Panc1 (cell line): ENCODE measurements around the gene MEX3A. TPM values are rescaled to one million over a fixed set of nuclear protein-coding genes. Genes with fewer than 3 reads are reported as not detected.
A peak's percentile ranks its signal among the peaks of the same experiment; 100 is the strongest.

Source experiments
- ATAC-seq: fragments of 200-7000 bp; cut with Tn5 transposase; 2 replicates; pipeline ENCODE4 v1.9.1; 2020; ENCODE audit warnings: mild to moderate bottlenecking, moderate library complexity
- BruUV-seq: library from RNA; stranded (reverse); fragments of 400-500 nt; replicated peaks from 2 replicates; lab custom pipeline; 2021; lab: Mats Ljungman, UMichigan
- CTCF ChIA-PET: fragments of 300-600 bp; sonication (Branson Sonifier 250); formaldehyde crosslinking; loops from one replicate; lab custom pipeline; 2022; ENCODE audit warnings: antibody characterized with exemption; lab: Charles Lee
- POLR2A ChIA-PET: fragments of 300-600 bp; sonication (Branson Sonifier 250); formaldehyde crosslinking; loops from one replicate; lab custom pipeline; 2022; ENCODE audit warnings: antibody characterized with exemption; lab: Charles Lee
- DNase-seq: peaks from one replicate; pipeline ENCODE4 v3.0.0-alpha.2; 2010; ENCODE audit warnings: low read depth, low spot score
- H3K27ac ChIP-seq: 2 replicates; pipeline ENCODE4 v1.5.1; 2011; ENCODE audit warnings: mild to moderate bottlenecking, low read length, inconsistent platforms
- H3K27me3 ChIP-seq: fragments of 200-500 bp; sonication (Bioruptor generic); 2 replicates; pipeline ENCODE4 v1.6.0; 2014; ENCODE audit warnings: low read length, inconsistent platforms; ENCODE audit not compliant: control insufficient read depth, insufficient read depth
- H3K36me3 ChIP-seq: fragments of 200-500 bp; sonication (Bioruptor generic); 2 replicates; pipeline ENCODE4 v1.5.1; 2014; ENCODE audit warnings: inconsistent platforms, mild to moderate bottlenecking, low read length, moderate library complexity; ENCODE audit not compliant: control insufficient read depth, insufficient read depth
- H3K4me1 ChIP-seq: 2 replicates; pipeline ENCODE4 v1.5.1; 2011; ENCODE audit warnings: inconsistent platforms, mild to moderate bottlenecking, low read length, moderate library complexity; ENCODE audit not compliant: control insufficient read depth, insufficient read depth
- H3K4me3 ChIP-seq, 2 experiments: 2 replicates each; pipeline ENCODE4 v1.5.1; 2011 to 2012; ENCODE audit warnings: low read depth in 2 of 2, low read length in 2 of 2, mild to moderate bottlenecking in 2 of 2, inconsistent platforms in 1 of 2, moderate library complexity in 1 of 2
- H3K9me3 ChIP-seq: fragments of 200-500 bp; sonication (Bioruptor generic); 2 replicates; pipeline ENCODE4 v1.5.1; 2014; ENCODE audit warnings: low read depth, mild to moderate bottlenecking, inconsistent platforms, low read length, moderate library complexity; ENCODE audit not compliant: control insufficient read depth, insufficient read depth
- POLR2AphosphoS5 ChIP-seq: IDR thresholded peaks from 2 replicates; pipeline ENCODE4 v1.6.1; 2012; ENCODE audit warnings: mild to moderate bottlenecking, low read depth, low read length, moderate library complexity
- SIN3A ChIP-seq: IDR thresholded peaks from 2 replicates; pipeline ENCODE4 v1.6.1; 2012; ENCODE audit warnings: low read depth, mild to moderate bottlenecking, low read length, moderate library complexity, borderline replicate concordance; ENCODE audit not compliant: insufficient read depth
- TCF7L2 ChIP-seq: IDR thresholded peaks from 2 replicates; pipeline ENCODE4 v1.6.1; 2011; ENCODE audit warnings: mild to moderate bottlenecking, low read depth, low read length, inconsistent platforms
- in situ Hi-C: cut with HindIII; loops from 2 replicates; pipeline ENCODE4 v1.10.0; 2016; ENCODE audit warnings: low sequenced_read_pairs, low pct_unique_long_range_greater_than_20kb
- intact Hi-C: fragments of 100-400 bp; cut with micrococcal nuclease; formaldehyde crosslinking; loops from one replicate; pipeline ENCODE4 v1.10.0; 2022; ENCODE audit not compliant: unreplicated experiment
- total RNA-seq: library from RNA; stranded (reverse); gene quantifications from one replicate; pipeline ENCODE4 v1.2.1, GENCODE V29; 2021; ENCODE audit not compliant: unreplicated experiment
- TF ChIP-seq, protein P1 (sequence below): fragments of 450-650 bp; IDR thresholded peaks from 2 replicates; pipeline ENCODE4 v1.5.1; 2017; ENCODE audit warnings: mild to moderate bottlenecking
- TF ChIP-seq, protein P2 (sequence below), 2 experiments: IDR thresholded peaks; 2 replicates each; pipeline ENCODE4 v1.6.1; 2011 to 2012; ENCODE audit warnings: low read depth in 2 of 2, control low read depth in 1 of 2, low read length in 1 of 2, mild to moderate bottlenecking in 1 of 2, moderate library complexity in 1 of 2; ENCODE audit not compliant: insufficient read depth in 1 of 2

The MEX3A gene
- total RNA-seq, 1 experiment from 2014 or later = 15.8 TPM

DNA sequence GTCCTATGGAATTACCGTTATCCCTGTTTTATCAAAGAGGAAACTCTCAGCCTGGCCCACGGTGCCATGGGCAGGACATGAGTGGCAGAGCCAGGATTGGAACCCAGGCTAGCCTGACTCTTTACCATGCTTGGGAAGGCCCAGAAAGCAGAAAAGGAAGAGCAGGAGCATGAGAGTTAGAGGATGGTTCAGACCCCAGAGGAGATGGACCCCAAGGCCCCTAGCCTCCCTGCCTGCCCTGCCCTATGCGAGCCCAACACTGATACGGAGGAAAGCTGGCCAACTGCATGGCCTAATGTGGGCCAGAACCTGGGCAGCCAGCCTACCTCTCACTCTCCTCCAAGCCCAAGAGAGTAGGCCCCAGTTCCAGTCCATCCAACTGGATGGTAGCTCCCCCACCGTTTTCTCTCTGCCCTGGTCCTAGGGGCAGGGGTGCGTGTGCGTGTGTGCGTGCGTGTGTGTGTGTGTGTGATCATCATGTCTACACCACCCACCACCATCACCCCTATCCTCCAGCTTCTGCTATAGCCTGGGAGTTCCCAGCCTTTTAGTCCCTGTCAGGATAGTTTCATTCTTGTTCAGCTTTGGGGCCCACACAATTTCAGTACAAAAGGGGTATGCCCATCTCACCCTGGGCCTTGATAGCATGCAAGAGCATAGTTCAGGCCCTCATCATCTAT, 15.4 kb upstream of the MEX3A start:
- BruUV-seq = no TSS peak
- H3K27ac ChIP-seq = peak overlapping the region; percentile 82; the same call in 1 of the 2 replicates
- H3K36me3 ChIP-seq = no peaks in the 10 kb centered on the region
- H3K27me3 ChIP-seq = no peaks in the 10 kb centered on the region
- ChIA-PET CTCF (interaction anchor here (2.3 kb wide), 1 partner anchor 31 kb away, joined by 23 read pairs; no protein-coding TSS in a partner anchor), POLR2A (no interaction called here)
- intact Hi-C loops (loop anchor here (5.0 kb wide), 1 partner anchor 115 kb away; the partner anchor contains the start of gene PMF1), in situ Hi-C loops (no loop called here)
- TF ChIP-seq, protein P1, sequence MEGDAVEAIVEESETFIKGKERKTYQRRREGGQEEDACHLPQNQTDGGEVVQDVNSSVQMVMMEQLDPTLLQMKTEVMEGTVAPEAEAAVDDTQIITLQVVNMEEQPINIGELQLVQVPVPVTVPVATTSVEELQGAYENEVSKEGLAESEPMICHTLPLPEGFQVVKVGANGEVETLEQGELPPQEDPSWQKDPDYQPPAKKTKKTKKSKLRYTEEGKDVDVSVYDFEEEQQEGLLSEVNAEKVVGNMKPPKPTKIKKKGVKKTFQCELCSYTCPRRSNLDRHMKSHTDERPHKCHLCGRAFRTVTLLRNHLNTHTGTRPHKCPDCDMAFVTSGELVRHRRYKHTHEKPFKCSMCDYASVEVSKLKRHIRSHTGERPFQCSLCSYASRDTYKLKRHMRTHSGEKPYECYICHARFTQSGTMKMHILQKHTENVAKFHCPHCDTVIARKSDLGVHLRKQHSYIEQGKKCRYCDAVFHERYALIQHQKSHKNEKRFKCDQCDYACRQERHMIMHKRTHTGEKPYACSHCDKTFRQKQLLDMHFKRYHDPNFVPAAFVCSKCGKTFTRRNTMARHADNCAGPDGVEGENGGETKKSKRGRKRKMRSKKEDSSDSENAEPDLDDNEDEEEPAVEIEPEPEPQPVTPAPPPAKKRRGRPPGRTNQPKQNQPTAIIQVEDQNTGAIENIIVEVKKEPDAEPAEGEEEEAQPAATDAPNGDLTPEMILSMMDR = no peak
- TF ChIP-seq SIN3A (no peak), POLR2AphosphoS5 (no peak), TCF7L2 (no peak)
- TF ChIP-seq, protein P2, sequence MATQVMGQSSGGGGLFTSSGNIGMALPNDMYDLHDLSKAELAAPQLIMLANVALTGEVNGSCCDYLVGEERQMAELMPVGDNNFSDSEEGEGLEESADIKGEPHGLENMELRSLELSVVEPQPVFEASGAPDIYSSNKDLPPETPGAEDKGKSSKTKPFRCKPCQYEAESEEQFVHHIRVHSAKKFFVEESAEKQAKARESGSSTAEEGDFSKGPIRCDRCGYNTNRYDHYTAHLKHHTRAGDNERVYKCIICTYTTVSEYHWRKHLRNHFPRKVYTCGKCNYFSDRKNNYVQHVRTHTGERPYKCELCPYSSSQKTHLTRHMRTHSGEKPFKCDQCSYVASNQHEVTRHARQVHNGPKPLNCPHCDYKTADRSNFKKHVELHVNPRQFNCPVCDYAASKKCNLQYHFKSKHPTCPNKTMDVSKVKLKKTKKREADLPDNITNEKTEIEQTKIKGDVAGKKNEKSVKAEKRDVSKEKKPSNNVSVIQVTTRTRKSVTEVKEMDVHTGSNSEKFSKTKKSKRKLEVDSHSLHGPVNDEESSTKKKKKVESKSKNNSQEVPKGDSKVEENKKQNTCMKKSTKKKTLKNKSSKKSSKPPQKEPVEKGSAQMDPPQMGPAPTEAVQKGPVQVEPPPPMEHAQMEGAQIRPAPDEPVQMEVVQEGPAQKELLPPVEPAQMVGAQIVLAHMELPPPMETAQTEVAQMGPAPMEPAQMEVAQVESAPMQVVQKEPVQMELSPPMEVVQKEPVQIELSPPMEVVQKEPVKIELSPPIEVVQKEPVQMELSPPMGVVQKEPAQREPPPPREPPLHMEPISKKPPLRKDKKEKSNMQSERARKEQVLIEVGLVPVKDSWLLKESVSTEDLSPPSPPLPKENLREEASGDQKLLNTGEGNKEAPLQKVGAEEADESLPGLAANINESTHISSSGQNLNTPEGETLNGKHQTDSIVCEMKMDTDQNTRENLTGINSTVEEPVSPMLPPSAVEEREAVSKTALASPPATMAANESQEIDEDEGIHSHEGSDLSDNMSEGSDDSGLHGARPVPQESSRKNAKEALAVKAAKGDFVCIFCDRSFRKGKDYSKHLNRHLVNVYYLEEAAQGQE (IDR thresholded peaks at IDR 0.05; ENCODE audit: insufficient read depth in 1 of 2, low read depth in 2 of 2, low read length in 1 of 2) = no peak
- ATAC-seq (no peak), DNase-seq (no peak)
- H3K4me3 ChIP-seq = no peak overlapping the region
- peaks cover 15% of the 10 kb centered on the region; the same call in 1 of the 2 replicates for H3K4me1 ChIP-seq
- no peaks in the 10 kb centered on the region for H3K9me3 ChIP-seq

DNA sequence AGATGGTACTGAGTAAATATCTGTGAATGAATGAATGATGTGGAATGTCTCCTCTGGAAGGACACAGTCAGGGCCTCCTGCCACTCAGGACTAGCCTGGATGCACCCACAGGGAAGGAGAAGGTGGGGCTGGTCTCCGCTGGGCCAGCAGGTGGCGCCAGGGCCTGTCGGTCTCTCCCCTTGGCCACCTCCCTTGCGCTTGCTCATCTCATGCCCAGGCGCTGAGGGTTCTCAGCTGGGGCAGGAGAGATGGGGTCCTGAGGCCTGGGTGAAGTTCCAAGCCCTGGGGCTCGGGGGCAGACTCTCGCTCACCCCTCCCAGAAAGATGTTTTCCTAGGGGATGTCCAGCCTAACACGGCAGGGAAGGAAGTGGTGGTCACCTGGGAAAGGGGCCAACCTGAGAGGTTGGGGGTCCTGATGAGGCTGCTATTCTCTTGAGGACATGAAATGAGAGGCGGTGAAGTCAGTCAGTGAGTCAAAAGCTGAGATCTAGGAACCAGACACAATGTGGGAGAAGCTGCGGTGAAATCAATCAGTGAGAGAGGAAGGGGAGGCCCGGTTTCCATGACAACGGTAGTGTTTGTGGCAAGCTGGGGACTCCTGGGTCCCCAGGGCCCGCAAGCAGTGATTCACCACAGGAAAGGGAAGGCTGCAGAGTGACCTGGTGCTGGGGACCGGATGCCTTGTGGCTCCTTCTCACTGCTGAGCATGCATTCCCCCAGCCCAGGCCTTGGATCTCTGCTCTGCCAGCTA, 14.6 kb upstream of the MEX3A start:
- H3K4me3 ChIP-seq = no peak overlapping the region
- peak; percentile 71 for DNase-seq
- CTCF ChIA-PET = interaction anchor here (0.6 to 2.3 kb wide), 4 partner anchors 32 to 131 kb away, joined by 3 to 23 read pairs (median 5); no protein-coding TSS in a partner anchor
- peaks cover 15% of the 10 kb centered on the region; the same call in 1 of the 2 replicates for H3K4me1 ChIP-seq
- POLR2A ChIA-PET = no interaction called here
- intact Hi-C loops (loop anchor here (1.0 to 5.0 kb wide), 2 partner anchors 33 to 115 kb away; partner anchors contain the start of gene PMF1), in situ Hi-C loops (no loop called here)
- no peaks in the 10 kb centered on the region for H3K27me3 ChIP-seq
- H3K9me3 ChIP-seq = no peaks in the 10 kb centered on the region
- BruUV-seq = no TSS peak
- no peaks in the 10 kb centered on the region for H3K36me3 ChIP-seq
- TF ChIP-seq SIN3A (no peak), POLR2AphosphoS5 (peak; percentile 44; the same call in 1 of the 2 replicates)
- TF ChIP-seq, protein P1 = peak; percentile 97
- ATAC-seq = peak; percentile 98
- H3K27ac ChIP-seq = peak overlapping the region; percentile 82
